HEK293T (cell line): Measurements from ENCODE around the gene TCF7L2.

Experiments
- CTCF ChIA-PET: fragments of 350-600 bp; formaldehyde crosslinking; extraction: SDS; loops from one replicate; lab custom pipeline; 2021; ENCODE audit warnings: antibody characterized with exemption, inconsistent platforms; lab: Yijun Ruan, JAX
- POLR2A ChIA-PET: fragments of 350-600 bp; formaldehyde crosslinking; extraction: SDS; loops from one replicate; lab custom pipeline; 2020; ENCODE audit warnings: antibody characterized with exemption, inconsistent platforms; lab: Yijun Ruan, JAX
- DNase-seq: peaks from one replicate; pipeline ENCODE4 v3.0.0; 2012; ENCODE audit warnings: mixed read lengths; ENCODE audit errors: extremely low spot score
- ARNT ChIP-seq: fragments of 450-650 bp; IDR thresholded peaks from 2 replicates; pipeline ENCODE4 v1.6.1; 2017; ENCODE audit warnings: mild to moderate bottlenecking
- BHLHE40 ChIP-seq: fragments of 450-650 bp; IDR thresholded peaks from 2 replicates; pipeline ENCODE4 v1.6.1; 2016; ENCODE audit warnings: mild to moderate bottlenecking, moderate library complexity, borderline replicate concordance
- CTBP1 ChIP-seq: fragments of 450-650 bp; IDR thresholded peaks from 2 replicates; pipeline ENCODE4 v1.6.1; 2016; ENCODE audit warnings: borderline replicate concordance
- ELF4 ChIP-seq: fragments of 450-650 bp; IDR thresholded peaks from 2 replicates; pipeline ENCODE4 v1.6.1; 2017; ENCODE audit warnings: antibody characterized with exemption
- FOXA1 ChIP-seq: fragments of 450-650 bp; IDR thresholded peaks from 2 replicates; pipeline ENCODE4 v1.6.1; 2016; ENCODE audit warnings: mild to moderate bottlenecking
- FOXK2 ChIP-seq: fragments of 450-650 bp; IDR thresholded peaks from 2 replicates; pipeline ENCODE4 v1.6.1; 2016; ENCODE audit warnings: mild to moderate bottlenecking
- FOXM1 ChIP-seq: fragments of 450-650 bp; IDR thresholded peaks from 2 replicates; pipeline ENCODE4 v1.6.1; 2017; ENCODE audit warnings: mild to moderate bottlenecking, borderline replicate concordance
- HDGF ChIP-seq: fragments of 450-650 bp; IDR thresholded peaks from 2 replicates; pipeline ENCODE4 v1.6.1; 2017; ENCODE audit warnings: antibody characterized with exemption, borderline replicate concordance
- L3MBTL2 ChIP-seq: fragments of 450-650 bp; conservative IDR thresholded peaks from 2 replicates; pipeline ENCODE4 v1.6.1; 2016; ENCODE audit warnings: mild to moderate bottlenecking
- LEF1 ChIP-seq: fragments of 450-650 bp; IDR thresholded peaks from 2 replicates; pipeline ENCODE4 v1.6.1; 2017; ENCODE audit warnings: mild to moderate bottlenecking, borderline replicate concordance
- NFRKB ChIP-seq: fragments of 450-650 bp; IDR thresholded peaks from 2 replicates; pipeline ENCODE4 v1.6.1; 2016; ENCODE audit warnings: mild to moderate bottlenecking, moderate library complexity
- SP1 ChIP-seq: fragments of 450-650 bp; IDR thresholded peaks from 2 replicates; pipeline ENCODE4 v1.6.1; 2017
- SUZ12 ChIP-seq: fragments of 450-650 bp; IDR thresholded peaks from 2 replicates; pipeline ENCODE4 v1.6.1; 2016; ENCODE audit warnings: mild to moderate bottlenecking
- TARDBP ChIP-seq: fragments of 450-650 bp; IDR thresholded peaks from 2 replicates; pipeline ENCODE4 v1.6.1; 2016
- ZNF384 ChIP-seq: fragments of 450-650 bp; IDR thresholded peaks from 2 replicates; pipeline ENCODE4 v1.6.1; 2016
- TF ChIP-seq, protein P1 (sequence below): fragments of 450-650 bp; IDR thresholded peaks from 2 replicates; pipeline ENCODE4 v1.6.1; 2016

Gene TCF7L2

DNA sequence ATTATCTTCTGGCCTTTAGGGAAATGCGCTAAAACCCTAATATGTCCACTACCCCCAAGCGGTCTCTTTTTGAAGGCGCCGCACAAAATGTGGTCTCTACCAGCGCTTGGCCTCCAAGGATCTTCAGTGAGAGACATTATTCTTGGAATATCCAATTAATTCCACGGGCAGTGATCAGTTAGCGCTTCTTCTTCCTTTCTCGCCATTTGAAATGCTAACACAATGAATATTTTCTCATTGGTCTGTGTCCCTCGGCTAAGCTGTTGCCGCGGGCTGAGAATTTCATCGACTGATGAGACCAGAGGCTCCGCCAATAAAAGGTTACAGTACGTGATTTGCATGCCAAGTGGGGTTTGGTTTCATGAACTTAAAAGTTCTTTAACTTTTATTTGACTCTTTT lies 169.8 kb downstream of the TCF7L2 start:
- DNase-seq: no peak
- TF ChIP-seq BHLHE40 (no peak), CTBP1 (no peak), ARNT (no peak)
- ChIA-PET CTCF (no interaction called here), POLR2A (no interaction called here)

DNA sequence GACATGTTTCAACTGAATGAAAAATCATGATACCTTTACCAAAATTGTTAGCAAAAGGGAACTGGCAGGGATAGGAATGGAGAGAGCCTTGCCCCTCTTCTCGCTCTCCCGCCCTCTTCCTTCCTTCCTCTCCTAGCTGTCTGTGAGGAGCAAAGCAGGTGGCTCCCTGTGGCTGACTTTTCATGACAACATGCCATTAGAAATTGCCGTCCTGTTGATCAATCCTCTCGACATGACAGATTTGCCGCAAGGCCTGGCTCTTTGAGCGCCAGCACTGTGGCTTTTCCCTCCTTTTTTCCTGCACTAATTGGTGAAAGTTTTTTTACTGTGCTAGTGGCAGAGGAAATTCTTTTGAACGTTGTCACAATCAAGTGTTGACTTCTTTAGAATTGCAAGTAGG lies 171.1 kb downstream of the TCF7L2 start:
- DNase-seq: no peak
- TF ChIP-seq SP1 (no peak), HDGF (no peak), FOXA1 (no peak), L3MBTL2 (no peak), FOXM1 (no peak), CTBP1 (no peak), TARDBP (no peak)
- ChIA-PET CTCF (no interaction called here), POLR2A (no interaction called here)

DNA sequence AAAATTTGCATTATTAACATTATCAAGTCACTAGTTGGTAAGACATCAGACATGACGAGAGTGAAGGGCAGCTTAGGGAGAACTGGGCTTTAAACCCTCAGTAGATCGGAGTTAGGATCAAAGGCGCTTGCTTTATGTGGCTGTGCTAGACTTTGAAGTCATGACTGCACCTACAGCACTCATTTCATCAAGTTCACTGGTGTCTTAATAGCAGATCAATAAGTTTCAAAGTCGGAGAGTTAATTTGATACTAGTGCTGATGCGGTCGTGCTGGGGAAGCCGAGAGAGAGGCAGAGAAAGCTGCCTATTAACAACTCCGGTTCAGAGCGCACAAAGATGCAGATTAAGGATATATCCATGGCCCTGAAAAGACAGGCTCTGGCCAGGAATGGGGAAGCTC lies 172.9 kb downstream of the TCF7L2 start:
- TF ChIP-seq FOXK2: no peak
- TF ChIP-seq NFRKB: no peak
- POLR2A ChIA-PET: no interaction called here
- DNase-seq: no peak
- CTCF ChIA-PET: no interaction called here

DNA sequence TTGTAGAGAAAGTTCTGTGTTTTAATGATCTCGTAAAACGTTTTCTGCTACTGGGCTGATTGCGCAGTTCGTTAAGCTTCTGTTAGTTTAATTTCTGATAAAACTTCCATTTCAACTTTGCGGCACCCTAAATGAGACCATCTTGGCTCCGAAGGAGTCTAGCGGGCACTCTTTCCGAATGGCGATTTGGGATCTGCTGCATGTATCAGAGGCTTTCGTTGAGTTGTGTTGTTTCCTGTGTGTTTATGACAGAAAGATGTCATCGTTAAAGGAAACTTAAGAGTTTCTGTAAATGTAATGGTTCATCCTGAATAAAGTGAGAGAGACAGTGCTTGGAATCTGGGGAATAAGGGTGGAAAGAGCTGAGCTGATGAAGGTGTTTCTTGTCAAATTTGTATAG lies 174.7 kb downstream of the TCF7L2 start:
- POLR2A ChIA-PET: no interaction called here
- TF ChIP-seq FOXM1: no peak
- no peak for TF ChIP-seq SUZ12
- no peak for TF ChIP-seq TARDBP
- TF ChIP-seq ZNF384: no peak
- TF ChIP-seq, protein P1, sequence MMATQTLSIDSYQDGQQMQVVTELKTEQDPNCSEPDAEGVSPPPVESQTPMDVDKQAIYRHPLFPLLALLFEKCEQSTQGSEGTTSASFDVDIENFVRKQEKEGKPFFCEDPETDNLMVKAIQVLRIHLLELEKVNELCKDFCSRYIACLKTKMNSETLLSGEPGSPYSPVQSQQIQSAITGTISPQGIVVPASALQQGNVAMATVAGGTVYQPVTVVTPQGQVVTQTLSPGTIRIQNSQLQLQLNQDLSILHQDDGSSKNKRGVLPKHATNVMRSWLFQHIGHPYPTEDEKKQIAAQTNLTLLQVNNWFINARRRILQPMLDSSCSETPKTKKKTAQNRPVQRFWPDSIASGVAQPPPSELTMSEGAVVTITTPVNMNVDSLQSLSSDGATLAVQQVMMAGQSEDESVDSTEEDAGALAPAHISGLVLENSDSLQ: no peak
- no peak for TF ChIP-seq HDGF
- no peak for TF ChIP-seq ELF4
- DNase-seq: no peak
- CTCF ChIA-PET: interaction anchor here (0.9 kb wide), 1 partner anchor 375 kb away, joined by 3 read pairs; no protein-coding TSS in a partner anchor

DNA sequence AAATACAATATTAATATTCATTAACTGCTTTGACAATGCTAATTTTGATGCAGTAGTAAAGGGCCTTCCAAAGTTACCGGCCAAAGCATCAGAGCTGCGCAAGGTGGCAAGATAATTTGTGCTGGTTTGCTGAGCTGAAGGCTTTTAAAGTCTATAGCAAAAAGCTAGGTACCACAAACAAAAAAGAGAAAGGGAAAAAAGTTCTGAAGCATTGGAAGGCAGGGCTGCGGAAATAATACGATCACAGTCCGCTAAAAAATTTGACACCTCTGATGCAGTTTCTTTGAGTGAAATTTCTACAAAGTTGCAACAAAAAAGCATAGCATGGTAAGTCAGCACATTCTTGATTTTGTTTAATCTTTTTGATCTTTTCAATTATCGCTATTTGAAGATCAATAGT lies 175.6 kb downstream of the TCF7L2 start:
- ChIA-PET CTCF (interaction anchor here (0.6 to 0.7 kb wide), 4 partner anchors 34 to 447 kb away, joined by 3 to 4 read pairs (median 3); no protein-coding TSS in a partner anchor), POLR2A (no interaction called here)
- TF ChIP-seq LEF1: no peak
- TF ChIP-seq FOXK2: no peak
- no peak for TF ChIP-seq NFRKB
- TF ChIP-seq HDGF: no peak
- no peak for TF ChIP-seq CTBP1
- no peak for TF ChIP-seq ARNT
- no peak for TF ChIP-seq SP1
- no peak for TF ChIP-seq FOXA1
- TF ChIP-seq BHLHE40: no peak
- TF ChIP-seq L3MBTL2: no peak
- no peak for TF ChIP-seq SUZ12
- TF ChIP-seq FOXM1: no peak
- DNase-seq: no peak

DNA sequence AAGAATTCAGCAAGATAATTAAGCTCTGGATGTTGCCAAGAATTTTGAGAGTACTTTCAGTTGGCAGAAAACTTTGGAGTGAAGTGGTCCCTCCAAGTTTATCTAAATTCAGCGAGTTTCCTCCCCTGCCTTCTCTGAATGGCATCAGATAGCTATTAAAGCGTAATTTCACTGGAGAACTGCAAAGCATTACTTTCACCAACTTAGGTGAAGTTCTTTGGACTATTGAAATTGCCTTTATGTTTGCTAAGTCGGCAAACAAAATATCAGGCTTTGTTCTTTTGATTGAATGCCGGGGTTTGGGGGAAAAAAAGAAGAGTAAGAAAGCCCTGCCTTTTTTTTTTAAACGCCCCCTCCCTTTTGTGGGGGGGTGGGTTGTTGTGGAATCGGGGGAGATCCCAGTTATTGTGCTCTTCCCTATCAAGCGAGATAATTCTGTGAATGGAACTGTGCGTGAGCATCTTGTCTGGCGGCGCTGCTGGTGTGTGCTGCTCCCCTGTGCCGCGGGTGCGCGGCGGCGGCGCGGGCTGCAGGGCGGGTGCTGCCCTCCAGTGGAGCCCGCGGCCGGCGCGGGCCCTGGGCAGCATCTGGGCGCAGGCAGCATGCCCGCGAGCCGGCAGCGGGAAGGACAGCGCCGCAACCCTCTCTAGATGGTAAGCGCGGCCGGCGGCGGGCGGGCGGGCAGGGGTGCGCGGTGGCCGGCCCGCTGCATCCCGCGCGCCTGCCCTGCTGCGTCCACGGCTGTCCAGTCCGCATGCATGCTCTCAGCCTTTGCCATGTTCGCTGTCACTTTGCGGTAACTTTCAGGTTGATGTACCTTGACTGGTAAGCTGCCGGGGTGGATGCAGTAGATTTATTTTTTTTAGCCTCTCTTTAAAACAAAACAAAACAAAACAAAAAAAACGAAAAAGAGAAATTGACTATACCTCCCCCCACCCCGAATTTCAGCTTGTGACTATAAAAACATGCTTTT lies 176.5 kb downstream of the TCF7L2 start:
- ChIA-PET CTCF (interaction anchor here (0.6 to 0.7 kb wide), 5 partner anchors 33 to 476 kb away, joined by 3 to 4 read pairs (median 3); no protein-coding TSS in a partner anchor), POLR2A (interaction anchor here (0.7 kb wide), 1 partner anchor 170 kb away, joined by 3 read pairs; no protein-coding TSS in a partner anchor)
- DNase-seq: peak; percentile 84
- TF ChIP-seq LEF1 (no peak), FOXA1 (no peak), HDGF (no peak), SP1 (no peak), L3MBTL2 (no peak), CTBP1 (no peak), FOXM1 (no peak), ZNF384 (no peak), NFRKB (no peak), ARNT (no peak)

DNA sequence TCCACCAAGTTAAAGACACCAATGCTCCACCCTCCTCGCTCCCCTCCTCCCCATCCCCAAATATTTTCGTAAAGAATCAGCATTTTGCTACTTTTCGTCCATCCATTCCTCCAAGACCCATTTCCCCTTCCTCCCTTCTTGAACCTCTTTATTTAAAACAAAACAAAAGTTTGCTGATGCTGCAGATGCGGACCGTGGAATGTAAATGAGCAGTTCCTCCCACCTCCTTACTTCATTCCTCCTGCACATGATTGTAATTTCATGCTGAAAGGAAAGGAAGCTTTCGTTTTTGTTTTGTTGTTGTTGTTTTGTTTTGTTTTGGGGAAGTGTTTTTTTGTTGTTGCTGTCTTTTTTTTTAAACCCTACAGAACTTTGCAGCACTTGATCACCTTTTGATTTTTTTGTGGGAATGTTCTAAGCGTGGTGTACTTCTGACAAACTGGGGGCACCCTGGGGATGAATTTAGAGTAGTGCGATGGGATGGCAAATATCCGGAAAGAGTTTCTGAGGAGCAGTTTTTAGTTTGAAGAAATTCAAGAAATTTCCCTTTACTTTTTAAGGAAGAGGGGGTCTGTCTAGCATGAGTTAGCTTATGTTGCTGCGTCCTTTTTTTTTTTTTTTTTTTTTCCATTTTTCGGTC lies 177.3 kb downstream of the TCF7L2 start:
- TF ChIP-seq FOXM1 (no peak), CTBP1 (no peak), SUZ12 (no peak), NFRKB (no peak), ZNF384 (no peak), TARDBP (no peak), ELF4 (no peak), L3MBTL2 (no peak), HDGF (no peak), FOXK2 (no peak), LEF1 (no peak), SP1 (no peak), FOXA1 (no peak), BHLHE40 (no peak), ARNT (no peak)
- TF ChIP-seq, protein P1: no peak
- no peak for DNase-seq
- ChIA-PET POLR2A (no interaction called here), CTCF (no interaction called here)
